Pulmonary artery endothelial cell (primary cell): ENCODE measurements around the gene TANGO6. TPM values are rescaled to one million over a fixed set of nuclear protein-coding genes. Genes with fewer than 3 reads are reported as not detected.

Experiments
- DNase-seq: peaks from one replicate; pipeline ENCODE4 v3.0.0-alpha.2; 2011; ENCODE audit warnings: low read depth, low spot score
- total RNA-seq: library from RNA; depleted of rRNA; stranded (reverse); fragments of >200 nt; gene quantifications from 2 replicates; pipeline ENCODE4 v1.2.3, GENCODE V29; 2014

TANGO6 gene
- total RNA-seq, 1 donor from 2014 or later = 20.9 TPM

- DNase-seq = no peak
Measured at GRCh38 chr16:69133373-69133954, 290.1 kb downstream of the TANGO6 start.

Other genes starting within 250 kb of the TANGO6 start
- gene CDH3, start 198.2 kb upstream of the TANGO6 start, total RNA-seq = under 0.01 and 0.18 TPM in 2 replicates
- gene CDH1, start 106.2 kb upstream of the TANGO6 start, total RNA-seq = under 0.01 and 0.14 TPM in 2 replicates